Suppressor macrophage treated with lipopolysaccharide for 4 hours (primary cell): ENCODE data around the gene PLXNA3.

ENCODE experiments used
- DNase-seq: peaks from one replicate; pipeline ENCODE4 v3.0.0-alpha.2; 2020

Gene PLXNA3

GRCh38 chrX:154507673-154508383, 49.7 kb downstream of the PLXNA3 start:
- no peak for DNase-seq

- DNase-seq, result no peak
Observed at GRCh38 chrX:154508384-154508745, 50.3 kb downstream of the PLXNA3 start.

GRCh38 chrX:154509455-154509854, 51.4 kb downstream of the PLXNA3 start:
- DNase-seq, result no peak

- DNase-seq, result no peak
Observed at GRCh38 chrX:154511761-154512160, 53.7 kb downstream of the PLXNA3 start.

GRCh38 chrX:154512879-154513553, 54.9 kb downstream of the PLXNA3 start:
- DNase-seq, result no peak

GRCh38 chrX:154513716-154514115, 55.6 kb downstream of the PLXNA3 start:
- peak; percentile 14 for DNase-seq

GRCh38 chrX:154515090-154515965, 57.2 kb downstream of the PLXNA3 start:
- DNase-seq, result peak; percentile 4

GRCh38 chrX:154515966-154516655, 58.0 kb downstream of the PLXNA3 start, which contains the start of gene FAM3A:
Gene FAM3A, minus strand, starts transcription at chrX:154516232. Its CDS starts 460 bp downstream, at chrX:154515772.
- DNase-seq, result peak; percentile 90

- peak; percentile 2 for DNase-seq
Observed at GRCh38 chrX:154516656-154517100, 58.6 kb downstream of the PLXNA3 start.

GRCh38 chrX:154517101-154517781, 59.2 kb downstream of the PLXNA3 start:
- DNase-seq, result no peak

- DNase-seq, result no peak
Observed at GRCh38 chrX:154519389-154519788, 61.3 kb downstream of the PLXNA3 start.

- no peak for DNase-seq
Observed at GRCh38 chrX:154525606-154526490, 67.8 kb downstream of the PLXNA3 start.

- DNase-seq, result peak; percentile 68
Observed at GRCh38 chrX:154526901-154527675, 69.0 kb downstream of the PLXNA3 start.
